DOHH2 (cell line): ENCODE results near the gene USP2.

ENCODE experiments used
- H3F3A ChIP-seq: fragments of 200-600 bp; sonication (generic), shearing (Covaris generic); 2 replicates; pipeline ENCODE4 v1.6.0; 2016; ENCODE audit warnings: antibody characterized with exemption, mild to moderate bottlenecking; ENCODE audit not compliant: control insufficient read depth, insufficient read depth
- H3K27ac ChIP-seq: fragments of 200-600 bp; sonication (generic); 2 replicates; pipeline ENCODE4 v1.5.1; 2014; ENCODE audit warnings: low read depth, mild to moderate bottlenecking, low read length, moderate library complexity
- H3K27me3 ChIP-seq: fragments of 200-600 bp; sonication (generic); 2 replicates; pipeline ENCODE4 v1.6.1; 2014; ENCODE audit warnings: mild to moderate bottlenecking, low read length, mixed read lengths; ENCODE audit not compliant: control insufficient read depth
- H3K36me3 ChIP-seq: fragments of 200-600 bp; sonication (generic); 2 replicates; pipeline ENCODE4 v1.6.1; 2014; ENCODE audit warnings: mild to moderate bottlenecking, low read length, moderate library complexity, mixed read lengths; ENCODE audit not compliant: control insufficient read depth
- H3K4me1 ChIP-seq: fragments of 200-600 bp; sonication (generic); 2 replicates; pipeline ENCODE4 v1.6.1; 2014; ENCODE audit warnings: mild to moderate bottlenecking, low read length, mixed read lengths; ENCODE audit not compliant: control insufficient read depth
- H3K4me2 ChIP-seq: fragments of 200-600 bp; sonication (generic); 2 replicates; pipeline ENCODE4 v1.6.0; 2014; ENCODE audit warnings: mild to moderate bottlenecking, low read length, moderate library complexity
- H3K4me3 ChIP-seq: fragments of 200-600 bp; sonication (generic); 2 replicates; pipeline ENCODE4 v1.5.1; 2014; ENCODE audit warnings: mild to moderate bottlenecking, low read length, mixed read lengths
- H3K79me2 ChIP-seq: fragments of 200-600 bp; sonication (generic); 2 replicates; pipeline ENCODE4 v1.6.1; 2014; ENCODE audit warnings: mild to moderate bottlenecking, low read length, mixed read lengths; ENCODE audit not compliant: control insufficient read depth
- H3K9me2 ChIP-seq: fragments of 200-600 bp; sonication (generic); replicated peaks from 2 replicates; pipeline ENCODE4 v1.6.1; 2014; ENCODE audit warnings: mild to moderate bottlenecking, low read length, mixed read lengths; ENCODE audit not compliant: control insufficient read depth
- H3K9me3 ChIP-seq: fragments of 200-600 bp; sonication (generic); 2 replicates; pipeline ENCODE4 v1.6.1; 2014; ENCODE audit warnings: antibody characterized with exemption, low read length, mixed read lengths; ENCODE audit not compliant: control insufficient read depth, insufficient read depth
- H4K20me1 ChIP-seq: fragments of 200-600 bp; sonication (generic); 2 replicates; pipeline ENCODE4 v1.6.0; 2014; ENCODE audit warnings: low read depth, mild to moderate bottlenecking, antibody characterized with exemption, low read length, moderate library complexity; ENCODE audit not compliant: control insufficient read depth, insufficient read depth
- EZH2phosphoT487 ChIP-seq: fragments of 200-600 bp; sonication (generic); IDR thresholded peaks from 2 replicates; pipeline ENCODE4 v1.6.1; 2017; ENCODE audit warnings: borderline replicate concordance, mild to moderate bottlenecking, antibody characterized with exemption, low read length, moderate library complexity, mixed read lengths
- TF ChIP-seq, protein P1 (sequence below): fragments of 200-600 bp; sonication (generic); IDR thresholded peaks from one replicate; pipeline ENCODE4 v1.5.1; 2014; ENCODE audit warnings: antibody characterized with exemption, mild to moderate bottlenecking, low read depth, low read length; ENCODE audit not compliant: poor library complexity, severe bottlenecking

Gene USP2

DNA sequence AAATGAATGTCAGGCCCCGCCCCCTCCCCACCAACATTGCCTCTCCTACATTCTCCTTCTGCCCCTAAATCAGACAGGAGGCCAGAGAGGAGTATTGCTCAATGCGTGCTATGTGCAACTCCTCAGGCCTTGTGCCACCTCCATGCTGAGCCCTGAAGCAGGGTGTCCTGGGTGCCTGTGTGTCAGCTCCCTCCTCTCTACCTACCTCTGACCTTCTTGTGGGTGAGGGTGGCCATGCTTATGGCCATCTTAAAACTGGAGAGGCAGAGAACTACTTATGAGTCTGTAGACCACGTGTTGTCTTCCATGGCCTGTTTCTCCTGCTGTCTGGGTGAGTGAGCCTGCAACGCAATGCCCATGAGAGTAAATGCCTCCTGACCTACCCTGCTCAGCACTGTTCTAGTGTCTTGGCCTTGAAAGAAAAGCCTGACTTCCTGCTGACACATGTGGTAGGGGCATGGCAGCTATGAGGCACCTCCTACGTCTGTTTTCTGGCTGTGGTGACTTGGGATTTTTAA lies 75.1 kb downstream of the USP2 start:
- Histone ChIP-seq H3K27ac (no peak overlapping the region), H3K79me2 (no peaks in the 10 kb centered on the region), H4K20me1 (no peaks in the 10 kb centered on the region), H3K27me3 (no peaks in the 10 kb centered on the region), H3K4me2 (no peak overlapping the region), H3K4me1 (no peaks in the 10 kb centered on the region), H3K9me2 (no peaks in the 10 kb centered on the region), H3K9me3 (no peaks in the 10 kb centered on the region), H3F3A (peaks cover 3% of the 10 kb centered on the region; the same call in 1 of the 2 replicates), H3K36me3 (peaks cover 33% of the 10 kb centered on the region), H3K4me3 (no peak overlapping the region)
- TF ChIP-seq, protein P1, sequence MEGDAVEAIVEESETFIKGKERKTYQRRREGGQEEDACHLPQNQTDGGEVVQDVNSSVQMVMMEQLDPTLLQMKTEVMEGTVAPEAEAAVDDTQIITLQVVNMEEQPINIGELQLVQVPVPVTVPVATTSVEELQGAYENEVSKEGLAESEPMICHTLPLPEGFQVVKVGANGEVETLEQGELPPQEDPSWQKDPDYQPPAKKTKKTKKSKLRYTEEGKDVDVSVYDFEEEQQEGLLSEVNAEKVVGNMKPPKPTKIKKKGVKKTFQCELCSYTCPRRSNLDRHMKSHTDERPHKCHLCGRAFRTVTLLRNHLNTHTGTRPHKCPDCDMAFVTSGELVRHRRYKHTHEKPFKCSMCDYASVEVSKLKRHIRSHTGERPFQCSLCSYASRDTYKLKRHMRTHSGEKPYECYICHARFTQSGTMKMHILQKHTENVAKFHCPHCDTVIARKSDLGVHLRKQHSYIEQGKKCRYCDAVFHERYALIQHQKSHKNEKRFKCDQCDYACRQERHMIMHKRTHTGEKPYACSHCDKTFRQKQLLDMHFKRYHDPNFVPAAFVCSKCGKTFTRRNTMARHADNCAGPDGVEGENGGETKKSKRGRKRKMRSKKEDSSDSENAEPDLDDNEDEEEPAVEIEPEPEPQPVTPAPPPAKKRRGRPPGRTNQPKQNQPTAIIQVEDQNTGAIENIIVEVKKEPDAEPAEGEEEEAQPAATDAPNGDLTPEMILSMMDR: no peak
- no peak for TF ChIP-seq EZH2phosphoT487

DNA sequence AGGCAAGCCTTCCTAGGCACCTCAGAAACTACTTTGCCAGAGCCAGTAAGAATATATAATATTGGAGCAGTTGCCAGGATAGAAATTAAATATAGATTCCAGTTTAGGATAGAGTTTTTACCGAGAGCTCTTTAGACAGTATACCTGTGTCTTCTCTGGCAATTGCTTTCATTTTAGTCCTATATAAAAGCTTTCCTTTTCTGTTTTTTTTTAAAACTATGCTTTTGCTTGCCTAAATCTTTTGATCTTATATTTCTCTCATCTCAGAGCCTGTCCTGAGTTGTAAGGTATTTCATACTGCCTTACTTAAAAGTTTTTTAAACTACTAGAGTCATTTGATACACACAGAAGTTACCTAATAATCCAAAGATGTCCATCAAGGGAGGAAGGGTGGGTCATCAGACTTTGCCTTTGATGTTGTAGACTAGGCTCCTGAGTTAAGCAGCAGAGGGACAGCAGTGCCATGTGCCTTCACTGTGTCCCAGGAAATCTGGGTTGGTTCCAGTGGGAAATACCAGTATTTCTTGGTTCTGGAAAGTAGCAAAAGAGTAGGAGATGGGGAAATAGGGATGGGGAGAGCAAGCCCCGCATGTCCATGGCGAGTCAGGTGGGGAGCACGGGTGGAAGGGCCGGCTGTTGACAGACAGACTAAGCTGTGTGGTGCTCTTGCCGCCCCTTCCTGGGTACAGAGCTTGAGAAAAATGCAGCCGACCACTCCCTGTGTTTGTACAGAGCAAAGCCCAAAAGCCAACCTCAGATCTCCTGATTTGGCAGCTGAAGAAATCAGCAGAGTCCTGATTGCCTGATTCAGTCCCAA lies 75.7 kb downstream of the USP2 start:
- Histone ChIP-seq H3K27ac (no peak overlapping the region), H3K9me2 (no peaks in the 10 kb centered on the region), H3K4me2 (no peak overlapping the region), H3K4me1 (no peaks in the 10 kb centered on the region), H3K79me2 (no peaks in the 10 kb centered on the region), H3K36me3 (peaks cover 40% of the 10 kb centered on the region), H3K4me3 (no peak overlapping the region), H3K9me3 (no peaks in the 10 kb centered on the region), H3F3A (peaks cover 3% of the 10 kb centered on the region; the same call in 1 of the 2 replicates), H4K20me1 (no peaks in the 10 kb centered on the region), H3K27me3 (no peaks in the 10 kb centered on the region)
- TF ChIP-seq, protein P1: no peak
- TF ChIP-seq EZH2phosphoT487: no peak
